HUES48 (cell line): ENCODE results near the gene WNT5B.

Experiments
- H3K27ac ChIP-seq: one replicate; pipeline ENCODE4 v1.7.0; 2013; ENCODE audit warnings: low read depth, low read length, inconsistent platforms
- H3K27me3 ChIP-seq: 2 replicates; pipeline ENCODE4 v1.6.1; 2013; ENCODE audit warnings: mild to moderate bottlenecking, low read length; ENCODE audit not compliant: control insufficient read depth, insufficient read depth
- H3K36me3 ChIP-seq: 2 replicates; pipeline ENCODE4 v1.6.1; 2013; ENCODE audit warnings: low read length; ENCODE audit not compliant: control insufficient read depth, insufficient read depth
- H3K4me1 ChIP-seq: 2 replicates; pipeline ENCODE4 v1.6.1; 2013; ENCODE audit warnings: mild to moderate bottlenecking, low read length; ENCODE audit not compliant: control insufficient read depth, insufficient read depth
- H3K4me3 ChIP-seq: 2 replicates; pipeline ENCODE4 v1.5.1; 2013; ENCODE audit warnings: mild to moderate bottlenecking, low read depth, low read length
- H3K9ac ChIP-seq: 2 replicates; pipeline ENCODE4 v1.6.1; 2013; ENCODE audit warnings: mild to moderate bottlenecking, low read depth, low read length, moderate library complexity
- H3K9me3 ChIP-seq: 2 replicates; pipeline ENCODE4 v1.6.1; 2013; ENCODE audit warnings: low read length; ENCODE audit not compliant: control insufficient read depth, insufficient read depth

The WNT5B gene

DNA sequence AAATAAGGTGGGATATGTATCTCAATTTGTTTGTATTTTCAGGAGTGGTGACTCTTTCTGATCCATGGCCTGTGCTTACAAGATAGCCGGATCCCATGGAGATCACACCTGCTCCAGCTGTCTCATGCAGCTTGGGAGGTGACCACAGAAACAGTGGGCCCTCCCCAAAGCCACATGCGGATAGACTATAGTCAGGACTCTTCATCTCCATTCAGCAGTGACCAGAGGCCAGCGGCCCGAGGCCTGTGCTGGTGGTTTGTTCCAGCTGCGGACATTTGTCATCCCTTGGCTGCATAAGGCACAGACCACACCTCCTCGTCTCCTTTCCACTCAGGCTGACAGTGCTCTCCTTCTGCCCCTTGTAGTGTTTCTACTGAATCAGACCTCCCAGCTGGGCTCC lies 14.7 kb upstream of the WNT5B start:
- Histone ChIP-seq H3K4me3 (no peak overlapping the region), H3K36me3 (no peaks in the 10 kb centered on the region), H3K9me3 (no peaks in the 10 kb centered on the region), H3K27ac (no peak overlapping the region), H3K27me3 (no peaks in the 10 kb centered on the region), H3K9ac (no peak overlapping the region), H3K4me1 (0 out of 2 replicates have a peak, but pooled peaks cover 4% of the 10 kb centered on the region)

DNA sequence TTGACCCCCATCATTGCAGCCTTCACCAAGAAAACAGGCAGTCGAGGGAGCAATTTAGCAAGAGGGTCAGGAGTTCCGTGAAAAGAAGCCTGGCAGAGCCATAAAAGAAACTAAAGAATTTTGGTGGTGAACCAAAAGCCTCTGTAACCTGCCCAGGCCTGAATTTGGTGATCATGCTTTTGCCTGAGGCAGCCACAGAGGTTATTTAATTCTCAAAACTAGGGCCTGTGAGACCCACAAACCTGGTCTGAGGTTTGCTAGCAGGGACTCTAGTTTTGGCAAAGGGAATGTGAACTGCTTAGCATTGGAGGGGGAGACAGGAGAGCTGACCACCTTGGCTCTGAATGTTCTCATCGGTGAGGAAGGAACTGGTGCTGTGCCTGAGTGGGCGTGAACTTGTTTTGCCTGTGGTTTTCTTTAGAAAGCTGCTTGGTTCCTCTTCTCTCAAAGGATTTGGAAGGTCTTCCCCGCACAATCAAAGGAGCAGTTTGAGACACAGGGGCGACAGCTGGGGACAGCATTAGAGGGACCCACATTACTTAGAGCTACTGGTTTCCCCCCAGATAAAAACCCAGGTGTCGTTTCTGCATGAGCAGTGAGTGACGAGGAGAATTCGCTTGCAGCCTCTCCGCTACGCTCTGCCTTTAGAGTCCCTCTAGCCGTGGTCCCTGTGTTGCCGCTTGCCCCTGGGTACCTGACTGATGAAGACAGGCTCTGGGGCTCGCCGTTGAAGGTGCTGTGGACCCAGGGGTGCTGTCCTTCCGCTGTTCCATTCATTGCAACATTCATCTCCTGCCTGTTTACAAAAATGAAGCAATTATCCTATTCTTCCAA lies 12.6 kb upstream of the WNT5B start:
- Histone ChIP-seq H3K9me3 (no peaks in the 10 kb centered on the region), H3K9ac (no peak overlapping the region), H3K27ac (no peak overlapping the region), H3K36me3 (no peaks in the 10 kb centered on the region), H3K4me3 (no peak overlapping the region), H3K27me3 (no peaks in the 10 kb centered on the region), H3K4me1 (0 out of 2 replicates have a peak, but pooled peaks cover 4% of the 10 kb centered on the region)

DNA sequence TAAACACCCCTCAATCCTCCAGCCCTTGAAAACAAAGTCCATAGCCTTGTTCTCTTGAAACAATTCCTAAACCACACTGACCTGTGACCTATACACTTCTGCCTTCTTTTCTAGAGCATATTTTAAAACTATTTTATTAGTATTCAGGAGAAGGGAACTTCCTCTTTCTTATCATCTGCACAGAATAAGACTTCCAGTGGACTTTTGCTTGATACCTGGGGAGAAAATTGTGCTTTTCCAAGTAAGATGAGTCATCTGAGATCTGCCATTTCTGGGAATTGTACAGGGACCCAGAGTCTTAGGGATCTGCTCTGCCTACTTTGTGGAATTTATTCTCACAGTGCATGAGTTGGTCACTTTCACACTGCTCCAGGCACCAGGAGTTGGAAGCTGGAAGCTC lies 10.5 kb upstream of the WNT5B start:
- H3K9ac ChIP-seq, result no peak overlapping the region
- H3K4me1 ChIP-seq, result no peaks in the 10 kb centered on the region
- H3K4me3 ChIP-seq, result no peak overlapping the region
- no peak overlapping the region for H3K27ac ChIP-seq
- H3K36me3 ChIP-seq, result no peaks in the 10 kb centered on the region
- no peaks in the 10 kb centered on the region for H3K27me3 ChIP-seq
- no peaks in the 10 kb centered on the region for H3K9me3 ChIP-seq

DNA sequence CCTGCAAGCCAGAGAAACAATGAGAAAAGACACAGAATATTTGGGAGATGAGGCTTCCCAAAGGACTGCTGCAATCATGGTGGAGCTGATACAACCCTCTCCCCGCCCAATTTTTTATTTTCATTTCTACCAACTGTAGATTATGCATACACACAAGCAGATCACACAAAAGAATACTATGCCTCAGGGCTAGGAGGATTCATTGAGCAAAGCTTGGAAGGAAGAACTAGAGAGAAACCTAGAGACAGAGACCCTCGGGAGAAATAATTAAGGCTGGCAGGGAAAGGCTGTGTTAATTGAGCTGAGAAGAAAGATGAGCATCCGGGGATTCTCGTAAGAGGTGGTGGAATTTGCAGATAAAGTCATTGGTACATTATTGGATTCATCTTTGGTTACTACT lies 9.9 kb upstream of the WNT5B start:
- Histone ChIP-seq H3K4me1 (no peaks in the 10 kb centered on the region), H3K27me3 (no peaks in the 10 kb centered on the region), H3K9me3 (no peaks in the 10 kb centered on the region), H3K27ac (no peak overlapping the region), H3K9ac (no peak overlapping the region), H3K4me3 (no peak overlapping the region), H3K36me3 (no peaks in the 10 kb centered on the region)

DNA sequence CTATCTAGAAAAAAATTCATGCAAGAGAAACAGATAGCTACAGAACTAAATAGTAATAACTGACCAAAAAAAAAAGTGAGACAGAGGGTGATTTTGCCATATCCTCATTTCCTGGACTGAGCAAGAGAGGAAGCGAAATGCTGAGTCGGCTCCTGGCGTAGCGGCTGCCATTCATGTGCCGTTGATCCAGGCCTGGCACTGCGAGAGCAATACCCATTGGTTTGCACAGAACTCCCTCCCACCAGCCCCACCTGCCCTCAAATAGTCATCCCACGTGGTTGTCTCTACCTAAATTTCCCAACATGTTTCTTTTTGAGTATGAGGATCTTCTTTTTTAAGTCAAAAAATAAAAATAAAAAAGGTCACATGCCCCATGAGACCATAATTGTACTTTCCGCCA lies 9.4 kb upstream of the WNT5B start:
- Histone ChIP-seq H3K27ac (no peak overlapping the region), H3K36me3 (no peaks in the 10 kb centered on the region)

GRCh38 chr12:1620092-1620491 lies 8.9 kb upstream of the WNT5B start:
- no peaks in the 10 kb centered on the region for H3K9me3 ChIP-seq
- no peaks in the 10 kb centered on the region for H3K36me3 ChIP-seq
- H3K27ac ChIP-seq, result no peak overlapping the region
- peaks cover 4% of the 10 kb centered on the region for H3K4me1 ChIP-seq
- no peak overlapping the region for H3K4me3 ChIP-seq
- H3K9ac ChIP-seq, result no peak overlapping the region
- H3K27me3 ChIP-seq, result no peaks in the 10 kb centered on the region; the same call in 1 of the 2 replicates

More for the DNA sequence above, 9.4 kb upstream of the WNT5B start:
- no peaks in the 10 kb centered on the region for H3K9me3 ChIP-seq
- no peak overlapping the region for H3K9ac ChIP-seq
- no peaks in the 10 kb centered on the region; the same call in 1 of the 2 replicates for H3K27me3 ChIP-seq
- no peaks in the 10 kb centered on the region for H3K4me1 ChIP-seq
- no peak overlapping the region for H3K4me3 ChIP-seq

- Histone ChIP-seq H3K9me3 (no peaks in the 10 kb centered on the region), H3K9ac (no peak overlapping the region), H3K4me3 (no peak overlapping the region), H3K27ac (no peak overlapping the region), H3K4me1 (peaks cover 9% of the 10 kb centered on the region), H3K36me3 (no peaks in the 10 kb centered on the region), H3K27me3 (peaks cover 7% of the 10 kb centered on the region)
Measured at GRCh38 chr12:1622406-1622805, 6.6 kb upstream of the WNT5B start.

GRCh38 chr12:1629338-1630132 lies 504 bp downstream of the WNT5B start:
- H3K36me3 ChIP-seq, result no peaks in the 10 kb centered on the region
- peaks cover 78% of the 10 kb centered on the region for H3K27me3 ChIP-seq
- H3K9ac ChIP-seq, result no peak overlapping the region
- peak overlapping the region; percentile 49 for H3K4me3 ChIP-seq
- H3K9me3 ChIP-seq, result no peaks in the 10 kb centered on the region
- H3K27ac ChIP-seq, result no peak overlapping the region
- H3K4me1 ChIP-seq, result peaks cover 46% of the 10 kb centered on the region

DNA sequence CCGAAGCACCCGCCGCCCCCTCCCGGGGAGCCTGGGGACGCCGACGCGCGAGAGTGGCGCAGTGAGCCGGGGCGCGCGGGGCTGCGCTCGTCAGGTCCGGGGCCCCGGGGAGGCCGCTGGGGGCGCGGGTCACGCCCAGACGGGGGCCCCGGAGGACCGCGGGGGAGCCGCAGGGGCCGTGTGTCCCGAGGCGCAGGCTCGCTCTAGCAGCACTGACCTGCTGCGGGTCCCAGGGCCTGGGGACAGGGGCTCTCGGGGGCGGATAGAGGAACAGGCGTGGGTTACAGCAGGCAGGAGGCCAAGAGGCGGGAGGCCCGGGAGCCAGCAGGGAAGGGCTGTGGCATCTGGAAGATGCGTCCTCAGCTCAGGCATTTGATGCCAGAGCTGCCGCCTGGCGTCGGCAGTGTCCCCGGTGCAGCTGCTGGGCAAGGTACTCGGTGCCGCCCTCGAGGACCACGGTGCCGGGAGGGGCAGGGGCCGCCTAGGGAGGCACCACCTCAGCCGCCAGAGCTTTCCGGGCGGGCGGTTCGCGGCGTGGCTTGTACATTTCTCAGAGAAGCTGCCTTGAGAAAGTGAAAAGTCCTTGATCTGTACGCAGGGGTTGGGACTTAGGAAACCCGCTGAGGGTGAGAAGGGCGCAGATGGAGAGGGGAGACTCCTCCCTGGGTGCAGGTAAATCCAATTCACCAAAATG lies 1.2 kb downstream of the WNT5B start:
- peaks cover 81% of the 10 kb centered on the region for H3K27me3 ChIP-seq
- H3K9me3 ChIP-seq, result no peaks in the 10 kb centered on the region
- no peak overlapping the region for H3K27ac ChIP-seq
- H3K36me3 ChIP-seq, result no peaks in the 10 kb centered on the region
- peak overlapping the region; percentile 49 for H3K4me3 ChIP-seq
- no peak overlapping the region for H3K9ac ChIP-seq
- H3K4me1 ChIP-seq, result peaks cover 39% of the 10 kb centered on the region

DNA sequence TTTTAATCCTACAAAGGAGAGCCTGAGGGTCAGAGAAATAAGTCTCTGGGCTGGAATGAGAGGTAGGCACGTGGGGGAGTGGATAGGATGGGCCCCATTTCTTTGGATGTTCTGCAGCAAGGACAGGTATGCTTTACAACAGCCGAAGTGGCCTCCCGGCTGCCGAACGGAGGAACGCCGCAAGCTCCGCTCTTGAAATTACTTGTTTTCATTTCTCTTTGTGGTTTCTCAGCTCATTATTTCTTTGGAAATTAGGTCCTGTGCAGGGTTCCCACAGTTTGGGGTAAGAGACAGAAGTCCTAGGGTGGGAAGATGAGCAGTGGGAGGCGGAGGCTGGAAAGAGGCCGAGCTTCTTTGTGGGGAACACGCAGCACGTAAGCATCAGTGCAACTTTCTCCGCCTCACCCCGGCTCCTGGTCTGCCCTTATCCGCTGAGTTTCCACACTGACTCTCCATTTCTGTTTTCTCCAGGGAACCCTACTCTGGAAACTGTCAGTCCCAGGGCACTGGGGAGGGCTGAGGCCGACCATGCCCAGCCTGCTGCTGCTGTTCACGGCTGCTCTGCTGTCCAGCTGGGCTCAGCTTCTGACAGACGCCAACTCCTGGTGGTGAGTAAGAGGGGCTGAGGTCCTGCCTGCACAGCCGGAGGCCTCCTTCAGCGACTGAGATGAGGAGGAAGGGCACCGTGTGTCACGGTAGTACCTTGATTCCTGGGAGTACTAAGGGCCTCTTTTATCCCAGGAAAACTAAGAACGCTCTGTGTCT lies 2.0 kb downstream of the WNT5B start:
- Histone ChIP-seq H3K27ac (no peak overlapping the region), H3K4me1 (peaks cover 37% of the 10 kb centered on the region), H3K27me3 (peaks cover 82% of the 10 kb centered on the region), H3K9ac (no peak overlapping the region), H3K9me3 (no peaks in the 10 kb centered on the region), H3K36me3 (no peaks in the 10 kb centered on the region), H3K4me3 (peak overlapping the region; percentile 49)
